HG03159 (cell line): ENCODE results near the gene SHPK.

Experiments
- ATAC-seq: cut with Tn5 transposase; IDR thresholded peaks from one replicate; pipeline ENCODE4 v1.9.1; 2021; ENCODE audit warnings: mild to moderate bottlenecking, moderate library complexity; ENCODE audit not compliant: unreplicated experiment

The SHPK gene

DNA sequence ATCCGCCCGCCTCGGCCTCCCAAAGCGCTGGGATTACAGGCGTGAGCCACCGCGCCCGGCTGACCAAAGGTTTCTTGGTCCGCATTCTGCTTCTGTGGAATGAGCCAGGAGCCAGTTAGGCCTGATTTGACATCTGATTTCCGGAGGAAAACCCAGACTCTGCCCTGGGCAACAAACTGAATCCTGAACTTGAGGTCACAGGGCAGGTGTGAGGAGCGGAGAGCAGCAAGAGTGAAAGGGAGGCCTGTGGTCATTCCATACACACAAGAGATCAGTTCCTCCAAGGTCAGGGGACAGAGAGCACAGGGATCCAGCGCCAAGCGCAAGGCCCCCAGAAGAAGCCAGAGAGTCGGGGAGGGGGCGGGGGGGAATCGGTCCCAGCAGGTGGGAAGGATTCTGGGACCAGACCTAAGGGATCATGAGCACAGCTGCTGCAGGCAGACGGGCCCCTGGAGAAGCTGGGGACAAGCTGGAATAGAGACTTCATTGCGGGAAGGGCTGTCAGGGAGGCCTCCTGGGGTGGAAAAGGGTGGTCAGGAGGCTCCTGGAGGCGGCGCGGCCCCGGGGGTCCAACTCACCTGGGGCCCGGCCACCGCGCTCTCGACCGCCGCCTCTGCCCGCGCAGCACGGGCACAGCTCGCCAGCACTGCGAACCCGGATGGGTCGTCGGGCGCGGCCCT lies 436 bp downstream of the SHPK start:
- ATAC-seq: no peak

DNA sequence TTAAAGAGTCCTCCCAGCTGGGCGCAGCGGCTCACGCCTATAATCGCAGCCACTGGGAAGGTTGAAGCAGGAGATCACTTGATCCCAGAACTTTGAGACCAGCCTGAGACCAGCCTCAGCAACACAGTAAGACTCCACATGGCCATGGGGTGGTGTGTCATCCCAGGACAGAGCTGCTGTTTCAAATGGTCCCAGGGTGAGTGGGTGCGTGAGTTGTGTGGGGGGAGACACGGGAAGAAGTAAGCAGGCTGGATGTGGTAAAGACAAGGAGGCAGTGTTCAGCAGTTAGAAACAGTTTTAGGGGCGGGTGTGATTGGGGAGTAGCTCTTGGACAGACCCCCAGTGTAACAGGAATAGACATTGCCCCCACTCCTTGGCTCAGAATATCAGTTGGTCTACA lies 3.8 kb downstream of the SHPK start:
- no peak for ATAC-seq

DNA sequence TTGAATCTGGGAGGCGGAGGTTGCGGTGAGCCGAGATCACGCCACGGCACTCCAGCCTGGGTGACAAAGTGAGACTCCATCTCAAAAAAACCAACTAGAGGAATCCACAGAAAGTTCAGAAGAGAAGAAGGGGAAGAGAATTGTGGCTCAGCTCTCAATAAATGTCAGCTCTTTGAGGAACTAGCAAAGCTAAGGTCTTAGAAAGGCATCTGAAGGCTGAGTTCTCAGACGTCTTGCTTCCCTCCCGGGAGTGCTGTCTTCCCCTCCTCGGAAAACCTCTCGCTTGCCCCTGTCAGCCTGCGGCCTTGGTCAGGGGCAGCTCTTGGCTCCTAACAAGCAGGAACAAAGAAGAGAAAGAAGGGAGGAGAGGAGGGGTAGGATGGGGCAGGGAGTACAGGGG lies 5.3 kb downstream of the SHPK start:
- no peak for ATAC-seq

DNA sequence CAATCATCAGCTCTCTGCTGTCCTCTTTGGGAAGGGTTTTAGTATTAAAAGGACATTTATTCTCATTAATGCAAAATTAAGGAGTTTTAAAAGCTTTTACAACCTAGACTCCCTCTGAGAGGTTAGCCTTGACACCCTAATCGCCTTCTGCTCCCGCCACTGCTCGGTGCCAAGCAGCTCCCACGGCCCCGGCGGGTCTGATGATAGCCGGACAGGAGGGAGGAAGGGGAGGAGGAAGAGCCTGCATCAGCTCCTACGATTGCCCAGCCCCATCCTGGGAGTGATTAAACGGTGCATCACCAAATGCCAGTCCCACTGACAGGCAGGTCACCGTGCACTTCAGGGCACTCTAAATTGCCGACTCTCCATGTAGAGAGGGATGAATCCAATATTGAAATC lies 8.3 kb downstream of the SHPK start:
- no peak for ATAC-seq

DNA sequence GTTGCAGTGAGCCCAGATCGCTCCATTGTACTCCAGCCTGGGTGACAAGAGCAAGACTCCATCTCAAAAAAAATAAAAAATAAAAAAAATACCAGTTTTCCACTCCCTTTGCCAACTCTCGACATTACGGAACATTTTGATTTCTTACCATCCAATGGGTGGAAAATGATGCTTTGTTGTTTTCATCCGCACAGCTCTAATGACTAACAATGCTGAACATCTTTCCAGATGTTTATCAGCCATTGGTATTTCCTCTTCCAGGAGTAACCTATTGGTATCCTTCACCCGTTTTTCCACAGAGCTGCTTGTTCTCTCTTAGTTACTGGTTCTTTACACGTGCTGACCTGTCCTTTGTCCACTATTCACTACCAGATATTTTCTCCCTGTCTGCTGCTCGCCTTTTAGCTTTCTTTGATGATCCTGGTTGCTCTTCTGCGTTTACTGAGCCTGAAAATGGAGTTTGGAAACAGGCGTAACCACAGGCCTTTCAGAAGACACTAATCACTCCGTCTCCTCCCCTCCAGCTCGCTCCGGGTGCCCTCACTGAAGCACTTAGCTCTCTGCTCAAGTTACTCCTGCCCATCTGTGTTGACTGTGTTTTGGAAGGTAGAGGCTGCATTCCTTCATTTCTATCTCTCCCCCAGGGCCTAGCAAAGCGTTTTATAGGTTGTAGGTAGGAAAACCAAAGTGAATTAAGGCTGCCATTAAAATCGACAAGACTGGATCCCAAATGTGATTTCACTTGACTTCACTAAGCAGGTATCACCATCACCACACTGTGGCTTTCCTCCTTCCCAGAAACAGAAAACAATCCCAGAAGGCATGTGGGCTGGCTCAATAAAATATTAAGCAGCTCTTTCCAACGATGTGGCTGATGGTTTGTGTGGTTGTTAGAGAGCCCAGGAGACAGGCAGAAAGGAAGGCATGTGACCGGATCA lies 8.9 kb downstream of the SHPK start:
- ATAC-seq: no peak

DNA sequence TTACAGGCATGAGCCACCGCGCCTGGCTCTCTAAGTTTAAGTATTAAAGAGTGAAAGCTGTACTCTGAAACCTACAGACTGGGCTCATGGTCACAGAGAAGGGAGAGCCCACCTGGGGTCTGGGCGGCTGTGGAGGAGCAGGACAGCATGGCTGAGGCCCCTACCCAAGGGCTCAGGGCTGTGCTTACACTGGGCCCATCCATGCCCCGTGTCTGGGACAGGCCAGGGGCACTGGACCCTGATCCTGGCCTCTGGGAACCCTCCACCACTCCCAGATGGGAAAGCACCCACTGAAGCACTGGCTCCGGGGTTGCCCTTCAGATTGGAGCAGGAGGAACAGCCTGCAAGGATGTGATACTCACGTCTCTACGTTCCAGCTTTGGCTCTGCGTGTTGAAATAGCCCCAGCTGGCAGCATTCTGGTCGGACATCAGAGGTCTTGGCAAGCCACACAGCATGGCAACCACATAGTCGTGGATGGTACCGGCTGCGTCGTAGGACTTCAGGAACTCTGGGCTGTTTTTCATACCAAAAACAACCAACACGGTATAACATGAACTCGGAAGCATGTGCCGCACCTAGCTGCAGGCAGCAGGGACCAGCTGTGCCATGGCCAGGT lies 13.0 kb downstream of the SHPK start:
- ATAC-seq: no peak

DNA sequence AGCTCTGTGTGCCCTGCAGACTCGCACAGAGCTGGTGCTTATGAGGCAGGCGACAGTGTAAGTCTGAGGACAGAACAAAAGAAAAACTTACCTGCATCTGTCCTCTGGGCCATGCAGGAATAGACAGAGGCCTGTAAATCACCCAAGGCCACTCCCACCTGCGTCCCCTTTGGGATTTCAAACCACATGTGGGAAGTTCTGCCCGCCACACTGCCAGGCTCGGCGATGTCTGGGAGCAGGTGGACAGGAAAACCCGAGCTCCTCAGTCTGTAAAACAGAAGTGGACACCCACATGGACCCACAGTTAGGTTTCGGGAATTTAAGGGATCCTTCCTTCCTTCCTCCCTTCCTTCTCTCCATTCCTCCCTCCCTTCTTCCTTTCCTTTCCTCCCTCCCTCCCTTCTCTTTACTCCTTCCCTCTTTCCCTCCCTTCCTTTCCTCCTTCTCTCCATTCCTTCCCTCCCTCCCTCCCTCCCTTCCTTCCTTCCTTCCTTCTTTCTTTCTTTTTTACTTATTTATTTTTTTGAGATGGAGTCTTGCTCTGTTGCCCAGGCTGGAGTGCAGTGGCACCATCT lies 14.8 kb downstream of the SHPK start:
- ATAC-seq: no peak

DNA sequence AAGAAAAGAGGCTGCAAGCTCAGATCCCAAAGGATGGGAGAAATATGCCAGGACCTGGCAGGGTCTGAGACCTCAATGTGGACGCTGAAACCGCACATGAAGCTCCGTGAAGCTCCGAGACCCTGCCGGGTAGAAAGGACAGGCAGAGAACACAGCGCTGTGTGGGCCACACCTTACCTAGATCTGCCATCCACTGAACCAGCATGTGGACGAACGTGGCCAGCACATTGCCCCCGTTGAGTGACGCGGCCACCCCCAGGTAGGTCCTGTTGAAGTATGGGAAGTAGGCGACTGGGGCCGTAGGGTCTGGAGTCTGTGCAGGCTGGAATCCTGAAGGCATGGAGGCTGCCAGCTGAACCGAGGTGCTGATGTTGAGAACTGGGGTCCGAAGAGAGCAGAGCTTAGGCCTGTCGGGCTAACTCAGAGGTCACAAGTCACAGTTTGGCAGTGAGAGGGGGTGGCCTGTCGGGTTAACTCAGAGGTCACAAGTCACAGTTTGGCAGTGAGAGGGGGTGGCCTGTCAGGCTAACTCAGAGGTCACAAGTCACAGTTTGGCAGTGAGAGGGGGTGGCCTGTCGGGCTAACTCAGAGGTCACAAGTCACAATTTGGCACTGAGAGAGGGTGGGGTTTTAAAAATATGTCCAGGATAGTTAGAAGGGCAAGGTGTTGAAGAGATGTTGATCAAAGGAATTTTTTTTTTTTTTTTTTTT lies 20.7 kb downstream of the SHPK start:
- no peak for ATAC-seq

DNA sequence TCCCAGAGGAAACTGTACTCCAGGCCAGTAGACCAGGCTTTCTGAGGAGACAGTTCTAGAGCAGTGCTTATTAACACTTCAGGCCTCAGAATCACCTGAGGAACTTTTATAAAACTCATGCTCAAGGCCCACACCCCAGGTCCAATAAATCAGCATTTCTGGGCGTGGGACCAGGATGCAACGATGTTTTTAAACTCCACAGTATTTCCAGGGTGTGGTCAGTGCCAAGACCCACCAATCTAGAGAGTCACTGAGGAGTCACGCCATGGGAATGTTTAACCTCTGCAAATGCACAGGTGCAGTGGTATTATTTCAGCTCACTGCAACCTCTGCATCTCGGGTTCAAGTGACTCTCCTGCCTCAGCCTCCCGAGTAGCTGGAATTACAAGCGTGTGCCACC lies 22.9 kb downstream of the SHPK start:
- ATAC-seq: no peak

DNA sequence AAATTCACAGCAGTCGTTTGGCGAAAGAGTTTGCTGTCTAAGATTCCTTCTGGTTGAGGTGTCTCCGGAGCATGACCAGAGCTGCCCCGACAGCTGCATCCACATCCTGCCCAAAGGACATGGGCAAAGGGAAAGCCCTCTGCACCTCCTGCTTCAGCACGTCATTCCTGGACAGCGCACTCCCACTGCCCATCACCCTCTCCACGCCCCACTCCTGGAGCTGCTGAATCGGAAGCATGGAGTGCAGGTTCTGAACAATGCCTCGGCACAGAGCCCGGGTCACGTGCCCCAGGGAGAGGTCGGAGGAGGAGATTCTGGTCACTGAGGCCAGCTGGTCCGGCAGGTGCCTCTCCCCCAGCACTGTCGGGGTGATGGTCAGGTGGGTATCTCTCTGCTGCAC lies 25.5 kb downstream of the SHPK start:
- no peak for ATAC-seq

DNA sequence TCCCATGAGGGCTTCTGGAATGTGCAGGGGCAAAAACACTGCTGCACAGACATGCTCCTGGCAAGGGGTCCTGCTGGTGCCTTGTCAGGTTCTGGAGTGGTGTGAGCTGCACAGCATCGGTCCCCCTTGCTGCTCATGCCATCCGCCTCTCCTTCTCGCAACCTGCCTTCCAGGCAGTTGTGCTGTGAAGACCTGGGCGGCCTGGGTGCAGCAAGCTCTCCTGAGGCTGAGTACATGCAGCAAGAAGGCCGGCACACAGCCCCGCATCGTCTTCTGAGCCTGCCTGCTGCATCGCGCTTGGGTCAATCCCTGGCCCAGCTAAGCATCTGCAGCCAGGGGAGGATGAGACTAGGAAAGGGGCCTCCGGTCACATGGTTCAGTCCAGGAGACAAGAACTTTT lies 26.4 kb downstream of the SHPK start:
- ATAC-seq: no peak

DNA sequence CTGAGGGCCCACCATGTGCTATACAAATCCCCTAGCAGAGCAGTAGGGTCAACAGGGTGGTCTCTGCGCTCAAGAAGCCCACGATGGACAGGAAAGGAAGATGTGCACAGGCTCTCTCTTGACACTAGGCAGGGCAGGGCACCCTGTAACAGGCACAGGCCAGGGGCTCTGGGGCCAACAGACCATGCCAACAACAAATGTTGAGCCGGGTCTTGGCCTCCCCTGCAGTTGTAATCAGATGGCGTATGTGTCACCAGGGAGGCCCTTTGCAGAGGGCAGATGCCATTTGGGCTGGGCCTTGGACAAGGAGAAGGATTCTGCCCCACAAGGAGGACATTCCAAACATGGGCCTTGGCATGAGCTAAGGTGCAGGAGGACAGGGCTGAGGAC lies 32.2 kb downstream of the SHPK start:
- ATAC-seq: no peak

DNA sequence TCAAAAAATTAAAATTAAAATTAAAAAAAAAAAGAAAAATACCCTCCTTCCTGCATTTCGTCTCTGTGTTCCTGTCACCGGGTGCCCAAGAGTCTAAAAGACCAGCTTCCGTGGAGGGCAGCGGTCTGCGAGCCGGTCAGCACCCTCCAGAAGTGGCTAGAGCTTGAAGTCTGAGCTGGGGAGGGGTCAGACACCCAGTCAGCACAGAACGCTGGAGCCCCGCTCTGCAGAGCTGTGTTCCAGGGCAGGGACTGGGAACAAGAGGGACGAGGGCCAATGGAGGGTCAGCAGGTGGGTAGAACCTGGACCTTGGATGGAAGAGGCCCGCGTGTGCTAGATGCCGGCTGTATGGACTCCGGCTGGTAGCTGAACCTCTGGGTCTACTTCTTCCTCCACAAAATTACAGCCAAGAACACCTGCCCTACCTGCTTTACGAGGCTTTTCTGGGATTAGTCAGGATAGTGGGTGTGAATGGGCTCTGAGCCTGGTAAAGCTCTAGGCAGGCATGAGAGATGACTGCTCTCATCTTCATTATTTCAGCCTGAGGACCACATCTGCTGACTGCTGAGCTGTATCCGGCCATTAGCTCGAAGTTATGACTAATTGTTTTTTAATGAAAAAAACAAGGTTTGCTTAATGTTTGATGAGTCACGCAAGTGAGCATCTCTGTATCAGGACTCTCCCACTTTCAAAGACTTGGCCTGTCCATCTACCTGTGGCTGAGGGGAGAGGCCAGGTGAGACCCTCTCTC lies 32.8 kb downstream of the SHPK start:
- no peak for ATAC-seq

DNA sequence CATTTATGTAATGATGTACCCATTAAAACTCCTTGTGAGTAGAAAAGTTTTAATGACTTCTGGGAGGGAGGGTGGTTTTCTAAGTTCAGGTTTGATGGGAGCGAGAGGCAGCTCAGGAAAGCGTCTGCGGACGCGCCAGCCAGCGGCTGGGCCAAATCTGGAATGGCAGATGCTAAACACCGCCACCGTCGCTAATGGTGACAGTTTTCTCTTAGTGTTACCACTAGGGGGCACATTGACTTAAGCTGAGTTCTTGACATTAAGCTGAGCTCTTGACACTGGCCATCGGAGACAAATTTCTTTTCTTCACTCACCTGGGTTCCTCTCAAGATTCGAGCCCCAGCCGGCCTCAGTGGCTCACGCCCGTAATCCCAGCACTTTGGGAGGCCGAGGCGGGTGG lies 33.6 kb downstream of the SHPK start:
- no peak for ATAC-seq

DNA sequence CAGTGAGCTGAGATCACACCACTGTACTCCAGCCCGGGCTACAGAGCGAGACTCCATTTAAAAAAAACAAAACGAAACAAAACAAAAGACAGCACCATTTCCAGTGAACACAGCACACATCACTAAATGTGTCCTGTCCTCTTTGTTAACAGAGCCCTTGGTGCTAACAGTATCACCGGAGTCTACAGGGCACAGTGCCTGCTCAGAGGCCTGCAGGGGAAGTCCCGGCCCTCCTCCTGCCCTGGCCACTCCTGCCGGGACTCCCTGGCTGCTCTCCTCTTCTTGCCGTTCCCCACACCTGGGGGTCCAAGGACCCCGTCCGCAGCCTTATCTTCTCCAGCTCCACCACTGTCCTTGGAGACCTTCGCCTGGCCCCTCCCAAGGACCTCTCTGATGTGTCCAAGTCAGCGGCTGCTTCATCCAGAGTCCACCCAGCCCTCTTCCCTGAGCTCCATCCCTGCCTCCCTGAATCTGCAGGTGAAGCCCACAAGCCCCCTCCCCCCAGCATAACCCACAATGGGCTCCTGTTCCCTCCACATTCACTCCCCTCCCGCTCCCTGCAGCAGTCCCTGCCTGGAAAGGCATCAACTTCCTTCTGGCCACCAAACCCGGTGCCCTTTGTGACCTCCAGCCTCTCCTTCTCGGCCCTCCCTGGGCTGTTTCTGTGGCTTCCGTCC lies 35.4 kb downstream of the SHPK start:
- no peak for ATAC-seq

DNA sequence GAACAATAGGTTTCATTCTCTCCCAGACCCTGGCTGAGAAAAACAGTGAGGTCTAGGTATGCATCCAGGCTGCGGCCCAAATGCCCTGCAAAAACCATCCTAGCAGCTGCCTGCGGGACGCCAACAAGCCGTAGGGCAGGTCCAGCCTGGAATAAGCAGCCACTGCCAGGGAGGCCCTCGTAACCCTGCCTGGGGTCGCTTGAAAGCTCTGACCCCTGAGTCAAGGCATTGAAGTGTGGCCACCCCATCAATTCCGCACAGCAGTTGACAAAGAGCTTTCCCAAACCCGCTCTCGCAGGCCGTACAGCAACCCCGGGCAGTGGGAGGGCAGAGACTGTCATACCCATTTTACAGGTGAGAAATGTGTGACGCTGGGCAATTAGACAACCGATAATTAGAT lies 38.0 kb downstream of the SHPK start:
- no peak for ATAC-seq

DNA sequence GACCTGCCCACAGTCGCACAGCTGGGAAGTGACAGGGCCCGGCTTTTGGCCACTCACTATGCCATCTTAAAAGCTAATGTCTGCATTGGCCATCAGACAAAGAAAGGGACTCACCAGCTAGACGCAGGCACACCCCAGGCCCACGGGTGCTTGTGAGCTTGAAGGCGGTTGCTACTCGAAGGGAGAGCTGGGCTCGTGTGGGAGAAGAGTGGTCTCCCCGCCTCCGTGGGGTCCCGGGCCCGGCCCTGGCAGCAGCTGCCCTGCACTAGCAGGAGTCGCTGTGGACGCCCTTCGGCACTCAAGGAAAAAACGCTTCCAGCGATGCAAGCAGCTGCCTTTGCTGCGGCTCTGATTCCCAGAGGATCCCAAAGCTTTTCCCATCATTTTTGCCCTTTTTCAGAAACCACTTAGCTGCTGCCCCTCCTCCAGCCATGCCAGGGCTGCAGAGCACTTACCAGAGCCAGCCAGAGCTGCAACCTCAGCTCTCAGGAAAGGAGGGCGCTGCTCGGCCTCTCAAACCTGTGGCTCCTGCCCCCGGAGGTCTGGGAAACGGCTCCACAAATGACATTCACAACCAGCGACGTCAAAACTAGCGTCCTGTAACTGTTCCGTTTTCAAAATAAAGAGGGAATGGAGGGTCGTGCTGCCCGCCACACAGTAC lies 39.1 kb downstream of the SHPK start:
- ATAC-seq: no peak

DNA sequence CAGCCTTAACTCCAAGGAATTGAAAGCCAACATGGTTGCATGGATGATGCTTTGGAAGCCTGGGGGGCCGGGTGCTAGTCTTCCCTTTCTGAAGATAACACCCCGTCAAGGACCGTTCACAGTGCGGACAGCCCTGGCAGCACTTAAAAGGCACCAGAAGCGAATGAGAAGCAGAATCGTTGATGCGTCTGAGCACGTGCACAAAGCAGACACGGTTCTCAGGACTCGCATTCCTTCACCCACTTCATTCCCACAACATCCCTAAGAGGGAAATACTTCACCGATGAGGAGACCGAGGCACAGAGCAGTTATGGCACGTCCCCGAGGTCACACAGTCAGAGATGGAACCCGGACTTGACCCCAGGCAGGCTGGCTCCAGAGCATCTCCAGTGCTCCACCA lies 41.1 kb downstream of the SHPK start:
- ATAC-seq: no peak
